ENCODE results near the gene DCST1.

DNA sequence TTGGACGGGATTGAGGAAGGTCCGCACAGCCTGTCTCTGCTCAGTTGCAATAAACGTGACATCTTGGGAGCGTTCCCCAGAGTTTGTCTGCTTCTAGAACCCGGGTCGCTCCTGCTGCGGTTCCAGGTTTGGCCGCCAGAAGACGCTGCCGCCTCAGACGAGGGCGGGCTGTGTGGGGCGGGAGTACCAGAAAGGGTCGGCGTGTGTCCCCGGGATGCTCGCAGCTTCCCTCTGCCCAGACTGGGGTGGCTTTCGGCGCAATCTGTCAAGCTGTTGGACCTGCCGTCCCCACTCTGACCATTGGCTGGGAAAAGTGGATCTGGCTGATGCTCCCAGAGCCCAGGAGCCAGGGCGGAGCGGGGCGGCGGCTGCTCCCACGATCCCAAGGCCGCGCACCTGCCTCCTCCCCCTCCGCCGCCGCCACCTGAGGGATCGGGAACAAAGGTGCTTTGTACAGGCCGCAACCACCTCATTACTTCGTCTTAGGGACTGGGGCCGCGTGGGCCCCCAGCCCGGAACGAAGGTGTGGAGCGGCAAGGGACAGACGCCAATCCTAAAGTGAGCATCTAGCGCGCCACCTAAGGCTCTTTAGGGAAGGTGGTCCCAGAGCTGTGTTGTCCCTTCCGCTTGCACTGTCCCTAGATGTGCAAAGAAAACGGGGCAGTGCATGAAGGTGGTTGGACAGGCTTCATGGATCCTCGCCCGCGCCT lies 29.2 kb downstream of the DCST1 start:
- TF ChIP-seq GATA3 (IDR thresholded peaks at IDR 0.05; ENCODE audit: low read depth, low read length), result no peak
- TF ChIP-seq GATA2 (IDR thresholded peaks at IDR 0.05; ENCODE audit: low read depth, low read length), result no peak

All from SH-SY5Y (cell line).